Measurements from ENCODE around the gene VPS16.

DNA sequence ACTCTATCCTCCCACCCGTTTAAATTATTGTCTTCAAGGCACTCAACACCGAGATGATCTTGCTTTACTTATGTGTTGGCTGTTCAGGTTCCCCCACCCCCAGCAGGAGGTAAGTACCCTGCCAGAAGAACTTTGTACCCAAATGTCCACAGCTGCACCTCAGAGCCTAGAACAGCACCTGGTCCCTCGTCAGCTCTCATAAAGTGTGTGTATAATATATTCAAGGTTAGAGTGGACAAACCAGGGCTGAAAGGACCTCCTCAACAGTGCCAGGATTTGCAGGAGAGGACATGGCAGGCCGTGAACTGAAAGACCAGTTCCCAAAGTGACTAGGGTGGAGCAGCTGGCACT, 34.2 kb upstream of the VPS16 start:
- TF ChIP-seq, protein P1, sequence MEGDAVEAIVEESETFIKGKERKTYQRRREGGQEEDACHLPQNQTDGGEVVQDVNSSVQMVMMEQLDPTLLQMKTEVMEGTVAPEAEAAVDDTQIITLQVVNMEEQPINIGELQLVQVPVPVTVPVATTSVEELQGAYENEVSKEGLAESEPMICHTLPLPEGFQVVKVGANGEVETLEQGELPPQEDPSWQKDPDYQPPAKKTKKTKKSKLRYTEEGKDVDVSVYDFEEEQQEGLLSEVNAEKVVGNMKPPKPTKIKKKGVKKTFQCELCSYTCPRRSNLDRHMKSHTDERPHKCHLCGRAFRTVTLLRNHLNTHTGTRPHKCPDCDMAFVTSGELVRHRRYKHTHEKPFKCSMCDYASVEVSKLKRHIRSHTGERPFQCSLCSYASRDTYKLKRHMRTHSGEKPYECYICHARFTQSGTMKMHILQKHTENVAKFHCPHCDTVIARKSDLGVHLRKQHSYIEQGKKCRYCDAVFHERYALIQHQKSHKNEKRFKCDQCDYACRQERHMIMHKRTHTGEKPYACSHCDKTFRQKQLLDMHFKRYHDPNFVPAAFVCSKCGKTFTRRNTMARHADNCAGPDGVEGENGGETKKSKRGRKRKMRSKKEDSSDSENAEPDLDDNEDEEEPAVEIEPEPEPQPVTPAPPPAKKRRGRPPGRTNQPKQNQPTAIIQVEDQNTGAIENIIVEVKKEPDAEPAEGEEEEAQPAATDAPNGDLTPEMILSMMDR (IDR thresholded peaks at IDR 0.05): no peak
- TF ChIP-seq POLR2A (IDR thresholded peaks at IDR 0.05): no peak

Measured in gastroesophageal sphincter (tissue), 3 donors.